HepG2 (cell line): ENCODE results near the gene RACGAP1. TPM values are rescaled to one million over a fixed set of nuclear protein-coding genes. Genes with fewer than 3 reads are reported as not detected.
A peak's percentile ranks its signal among the peaks of the same experiment; 100 is the strongest.

Source experiments
- AKAP8 ChIP-seq: sonication (generic); formaldehyde crosslinking; IDR thresholded peaks from 2 replicates; pipeline ENCODE4 v1.5.1; 2020; ENCODE audit warnings: mild to moderate bottlenecking, missing genetic modification reagents
- BORCS8-MEF2B ChIP-seq: sonication (generic); formaldehyde crosslinking; IDR thresholded peaks from 2 replicates; pipeline ENCODE4 v1.8.0; 2022; ENCODE audit warnings: mild to moderate bottlenecking, missing genetic modification reagents
- ETV5 ChIP-seq: IDR thresholded peaks from 2 replicates; pipeline ENCODE4 v1.6.1; 2018; ENCODE audit warnings: missing biosample characterization, missing genetic modification reagents, inconsistent platforms, borderline replicate concordance
- GPN1 ChIP-seq: sonication (generic); formaldehyde crosslinking; IDR thresholded peaks from 2 replicates; pipeline ENCODE4 v1.5.1; 2020; ENCODE audit warnings: missing genetic modification reagents, borderline replicate concordance
- MEIS1 ChIP-seq: sonication (generic); formaldehyde crosslinking; IDR thresholded peaks from 2 replicates; pipeline ENCODE4 v1.9.0; 2021; ENCODE audit warnings: mild to moderate bottlenecking, missing genetic modification reagents, moderate library complexity, borderline replicate concordance
- MNT ChIP-seq: fragments of 450-650 bp; IDR thresholded peaks from 2 replicates; pipeline ENCODE4 v1.6.1; 2016
- POLR2AphosphoS2 ChIP-seq: IDR thresholded peaks from 2 replicates; pipeline ENCODE4 v1.6.1; 2011; ENCODE audit warnings: low read depth, low read length, improper control_type of control experiment
- SIX4 ChIP-seq: sonication (generic); formaldehyde crosslinking; IDR thresholded peaks from 2 replicates; pipeline ENCODE4 v1.4.0; 2020; ENCODE audit warnings: missing genetic modification reagents
- SRSF1 ChIP-seq: fragments of 200-400 bp; formaldehyde crosslinking; optimal IDR thresholded peaks from 2 replicates; pipeline ENCODE3; 2017; ENCODE audit warnings: mild to moderate bottlenecking, low read depth, low read length, moderate library complexity
- ZNF142 ChIP-seq: sonication (generic); formaldehyde crosslinking; IDR thresholded peaks from 2 replicates; pipeline ENCODE4 v1.4.0; 2020; ENCODE audit warnings: missing genetic modification reagents
- ZNF225 ChIP-seq: sonication (generic); formaldehyde crosslinking; IDR thresholded peaks from 2 replicates; pipeline ENCODE4 v1.4.0; 2020; ENCODE audit warnings: mild to moderate bottlenecking, missing genetic modification reagents
- ZNF543 ChIP-seq: sonication (generic); formaldehyde crosslinking; IDR thresholded peaks from 2 replicates; pipeline ENCODE4 v1.4.0; 2020; ENCODE audit warnings: mild to moderate bottlenecking, missing genetic modification reagents
- polyA plus RNA-seq, 8 experiments: library from polyadenylated mRNA; depleted of rRNA in 3 of 8; stranded (reverse) in 7 of 8; unstranded in 1 of 8; fragments of >200 nt; fragmentation: Illumina TruSeq in 4 of 8; extraction: Trizol in 4 of 8; gene quantifications; 2 replicates each; pipeline versions ENCODE4 v1.2.1 to v1.2.3, GENCODE V29; 2011 to 2016; ENCODE audit warnings: low read depth in 4 of 8, missing spikeins in 1 of 8, mixed read lengths in 1 of 8; ENCODE audit not compliant: insufficient read depth in 1 of 8
- total RNA-seq, 5 experiments: library from RNA; depleted of rRNA; stranded (reverse); fragments of >200 nt; fragmentation: Illumina TruSeq; extraction: Trizol; gene quantifications; 2 replicates each; pipeline ENCODE4 v1.2.3, GENCODE V29; 2016; ENCODE audit warnings: low read depth in 1 of 5
- TF ChIP-seq, protein P1 (sequence below): sonication (generic); formaldehyde crosslinking; IDR thresholded peaks from 2 replicates; pipeline ENCODE4 v1.4.0; 2020; ENCODE audit warnings: missing genetic modification reagents
- TF ChIP-seq, protein P2 (sequence below): sonication (generic); formaldehyde crosslinking; IDR thresholded peaks from 2 replicates; pipeline ENCODE4 v1.4.0; 2020; ENCODE audit warnings: missing genetic modification reagents, borderline replicate concordance
- TF ChIP-seq, protein P3 (sequence below): sonication (generic); formaldehyde crosslinking; IDR thresholded peaks from 2 replicates; pipeline ENCODE4 v1.4.0; 2020; ENCODE audit warnings: missing genetic modification reagents

The RACGAP1 gene
- total and polyA plus RNA-seq, 2 of the 13 experiments (the other 11 are each of a cell fraction or from before 2014, with no cell fraction given), result 16.7 to 57.9 TPM

DNA sequence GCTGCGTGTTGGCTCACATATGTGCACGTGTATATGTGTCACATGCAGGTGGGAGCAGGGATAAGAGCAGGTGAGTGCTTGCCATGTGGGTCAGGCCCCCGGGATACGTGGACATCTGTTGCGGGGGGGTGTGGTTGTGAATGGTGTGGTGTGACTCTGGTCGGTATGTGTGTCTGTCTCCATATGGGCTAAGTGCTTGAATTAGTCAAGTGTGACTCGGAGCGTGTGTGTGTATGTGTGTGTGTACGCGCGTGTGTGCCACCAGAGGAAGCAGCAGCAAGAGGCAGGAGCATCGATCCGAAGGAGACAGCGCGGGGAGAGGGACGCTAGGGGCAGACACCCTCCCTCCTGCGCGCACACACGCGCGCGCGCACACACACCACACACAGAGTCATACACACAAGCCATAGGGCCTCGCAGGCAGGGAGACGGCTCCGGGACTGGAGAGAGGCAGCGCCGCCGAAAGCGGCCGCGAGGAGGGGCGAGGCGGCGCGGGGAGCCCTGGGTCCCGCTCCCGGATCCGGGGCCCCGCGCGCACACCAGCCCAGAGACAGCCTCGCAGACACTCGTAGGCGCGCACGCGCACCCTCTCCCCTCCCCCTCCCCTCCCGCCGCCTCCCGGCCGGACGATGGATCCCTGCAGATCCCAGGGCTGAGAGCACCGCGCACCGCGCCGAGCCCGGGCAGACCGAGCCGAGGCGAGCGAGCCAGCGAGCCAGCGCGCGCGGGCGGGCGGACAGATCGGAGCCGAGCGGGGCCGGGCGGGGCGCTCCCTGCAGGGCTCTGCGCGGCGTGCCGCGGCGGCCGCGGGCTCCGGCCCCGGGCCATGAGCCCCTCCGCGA, 31.9 kb upstream of the RACGAP1 start, which contains the start of gene ASIC1 (continued):
- TF ChIP-seq ZNF142 (CRISPR knock-in tag) (peak; percentile 93), ZNF543 (CRISPR knock-in tag) (0 out of 2 replicates have a peak, but pooled peaks have one; percentile 48), BORCS8-MEF2B (CRISPR knock-in tag) (0 out of 2 replicates have a peak, but pooled peaks have one; percentile 22), GPN1 (no peak), SIX4 (no peak), MEIS1 (CRISPR knock-in tag) (0 out of 2 replicates have a peak, but pooled peaks have one; percentile 49), POLR2AphosphoS2 (no peak), ZNF225 (CRISPR knock-in tag) (0 out of 2 replicates have a peak, but pooled peaks have one; percentile 53), MNT (peak; percentile 55), ETV5 (CRISPR knock-in tag) (no peak), AKAP8 (CRISPR knock-in tag) (0 out of 2 replicates have a peak, but pooled peaks have one; percentile 41), SRSF1 (no peak)
- TF ChIP-seq, protein P1, sequence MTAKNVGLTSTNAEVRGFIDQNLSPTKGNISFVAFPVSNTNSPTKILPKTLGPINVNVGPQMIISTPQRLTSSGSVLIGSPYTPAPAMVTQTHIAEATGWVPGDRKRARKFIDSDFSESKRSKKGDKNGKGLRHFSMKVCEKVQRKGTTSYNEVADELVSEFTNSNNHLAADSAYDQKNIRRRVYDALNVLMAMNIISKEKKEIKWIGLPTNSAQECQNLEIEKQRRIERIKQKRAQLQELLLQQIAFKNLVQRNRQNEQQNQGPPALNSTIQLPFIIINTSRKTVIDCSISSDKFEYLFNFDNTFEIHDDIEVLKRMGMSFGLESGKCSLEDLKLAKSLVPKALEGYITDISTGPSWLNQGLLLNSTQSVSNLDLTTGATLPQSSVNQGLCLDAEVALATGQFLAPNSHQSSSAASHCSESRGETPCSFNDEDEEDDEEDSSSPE (CRISPR knock-in tag), result 0 out of 2 replicates have a peak, but pooled peaks have one; percentile 22
- TF ChIP-seq, protein P2, sequence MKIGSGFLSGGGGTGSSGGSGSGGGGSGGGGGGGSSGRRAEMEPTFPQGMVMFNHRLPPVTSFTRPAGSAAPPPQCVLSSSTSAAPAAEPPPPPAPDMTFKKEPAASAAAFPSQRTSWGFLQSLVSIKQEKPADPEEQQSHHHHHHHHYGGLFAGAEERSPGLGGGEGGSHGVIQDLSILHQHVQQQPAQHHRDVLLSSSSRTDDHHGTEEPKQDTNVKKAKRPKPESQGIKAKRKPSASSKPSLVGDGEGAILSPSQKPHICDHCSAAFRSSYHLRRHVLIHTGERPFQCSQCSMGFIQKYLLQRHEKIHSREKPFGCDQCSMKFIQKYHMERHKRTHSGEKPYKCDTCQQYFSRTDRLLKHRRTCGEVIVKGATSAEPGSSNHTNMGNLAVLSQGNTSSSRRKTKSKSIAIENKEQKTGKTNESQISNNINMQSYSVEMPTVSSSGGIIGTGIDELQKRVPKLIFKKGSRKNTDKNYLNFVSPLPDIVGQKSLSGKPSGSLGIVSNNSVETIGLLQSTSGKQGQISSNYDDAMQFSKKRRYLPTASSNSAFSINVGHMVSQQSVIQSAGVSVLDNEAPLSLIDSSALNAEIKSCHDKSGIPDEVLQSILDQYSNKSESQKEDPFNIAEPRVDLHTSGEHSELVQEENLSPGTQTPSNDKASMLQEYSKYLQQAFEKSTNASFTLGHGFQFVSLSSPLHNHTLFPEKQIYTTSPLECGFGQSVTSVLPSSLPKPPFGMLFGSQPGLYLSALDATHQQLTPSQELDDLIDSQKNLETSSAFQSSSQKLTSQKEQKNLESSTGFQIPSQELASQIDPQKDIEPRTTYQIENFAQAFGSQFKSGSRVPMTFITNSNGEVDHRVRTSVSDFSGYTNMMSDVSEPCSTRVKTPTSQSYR (CRISPR knock-in tag), result peak; percentile 10; the same call in 1 of the 2 replicates
- TF ChIP-seq, protein P3, sequence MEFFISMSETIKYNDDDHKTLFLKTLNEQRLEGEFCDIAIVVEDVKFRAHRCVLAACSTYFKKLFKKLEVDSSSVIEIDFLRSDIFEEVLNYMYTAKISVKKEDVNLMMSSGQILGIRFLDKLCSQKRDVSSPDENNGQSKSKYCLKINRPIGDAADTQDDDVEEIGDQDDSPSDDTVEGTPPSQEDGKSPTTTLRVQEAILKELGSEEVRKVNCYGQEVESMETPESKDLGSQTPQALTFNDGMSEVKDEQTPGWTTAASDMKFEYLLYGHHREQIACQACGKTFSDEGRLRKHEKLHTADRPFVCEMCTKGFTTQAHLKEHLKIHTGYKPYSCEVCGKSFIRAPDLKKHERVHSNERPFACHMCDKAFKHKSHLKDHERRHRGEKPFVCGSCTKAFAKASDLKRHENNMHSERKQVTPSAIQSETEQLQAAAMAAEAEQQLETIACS (CRISPR knock-in tag), result peak; percentile 88
